WTC11 (cell line): ENCODE measurements around the gene MYH9. TPM values are rescaled to one million over a fixed set of nuclear protein-coding genes. Genes with fewer than 3 reads are reported as not detected.

Experiments
- ATAC-seq: fragments of 200-7000 bp; cut with Tn5 transposase; 2 replicates; pipeline ENCODE4 v1.10.0; 2021; ENCODE audit warnings: mild to moderate bottlenecking, moderate library complexity
- CTCF ChIA-PET: fragments of 300-600 bp; sonication (Branson Sonifier 250); formaldehyde crosslinking; loops from one replicate; lab custom pipeline; 2021; ENCODE audit warnings: antibody characterized with exemption; lab: Charles Lee
- POLR2A ChIA-PET: fragments of 350-600 bp; sonication (Branson Sonifier 250); formaldehyde crosslinking; loops from one replicate; lab custom pipeline; 2021; ENCODE audit warnings: antibody characterized with exemption; lab: Charles Lee
- DNase-seq: peaks from one replicate; pipeline ENCODE4 v3.0.0; 2021; ENCODE audit warnings: low spot score
- H3K27ac Mint-ChIP-seq: 2 replicates; pipeline ENCODE4 v1.8.0; 2021; ENCODE audit warnings: mixed read lengths
- H3K27me3 Mint-ChIP-seq: 2 replicates; pipeline ENCODE4 v1.8.0; 2021; ENCODE audit warnings: low read depth, mild to moderate bottlenecking, moderate library complexity, mixed read lengths
- H3K36me3 Mint-ChIP-seq: 2 replicates; pipeline ENCODE4 v1.8.0; 2021; ENCODE audit warnings: mixed read lengths
- H3K4me1 Mint-ChIP-seq: 2 replicates; pipeline ENCODE4 v1.8.0; 2022; ENCODE audit warnings: mixed read lengths
- H3K4me3 Mint-ChIP-seq: 2 replicates; pipeline ENCODE4 v1.8.0; 2021; ENCODE audit warnings: mild to moderate bottlenecking, moderate library complexity, mixed read lengths
- H3K9me3 Mint-ChIP-seq: 2 replicates; pipeline ENCODE4 v1.8.0; 2021; ENCODE audit warnings: mixed read lengths
- ATF1 ChIP-seq: sonication (generic); formaldehyde crosslinking; IDR thresholded peaks from 2 replicates; pipeline ENCODE4 v1.8.1; 2023; ENCODE audit warnings: mild to moderate bottlenecking, moderate library complexity, missing genetic modification reagents
- ESRRA ChIP-seq: sonication (generic); formaldehyde crosslinking; IDR thresholded peaks from 2 replicates; pipeline ENCODE4 v1.8.1; 2022; ENCODE audit warnings: mild to moderate bottlenecking, missing genetic modification reagents, borderline replicate concordance
- GABPB1 ChIP-seq: sonication (generic); formaldehyde crosslinking; IDR thresholded peaks from 2 replicates; pipeline ENCODE4 v1.8.1; 2023; ENCODE audit warnings: mild to moderate bottlenecking, missing genetic modification reagents
- GTF2I ChIP-seq: fragments of 250-450 bp; sonication (Bioruptor Pico); conservative IDR thresholded peaks from 2 replicates; pipeline ENCODE4 v1.4.0; 2021; ENCODE audit warnings: mild to moderate bottlenecking
- HMGA2 ChIP-seq: fragments of 250-450 bp; sonication (Bioruptor Pico); IDR thresholded peaks from 2 replicates; pipeline ENCODE4 v1.4.0; 2021; ENCODE audit warnings: mild to moderate bottlenecking, moderate library complexity
- IRF1 ChIP-seq: sonication (generic); formaldehyde crosslinking; IDR thresholded peaks from 2 replicates; pipeline ENCODE4 v1.8.0; 2023; ENCODE audit warnings: missing genetic modification reagents
- IRF2 ChIP-seq: sonication (generic); formaldehyde crosslinking; IDR thresholded peaks from 2 replicates; pipeline ENCODE4 v1.8.0; 2022; ENCODE audit warnings: low read depth, missing genetic modification reagents, borderline replicate concordance
- MAX ChIP-seq: sonication (generic); formaldehyde crosslinking; IDR thresholded peaks from 2 replicates; pipeline ENCODE4 v1.8.0; 2022; ENCODE audit warnings: mild to moderate bottlenecking, missing genetic modification reagents
- NFATC4 ChIP-seq: fragments of 250-450 bp; sonication (Bioruptor Pico); IDR thresholded peaks from 2 replicates; pipeline ENCODE4 v1.9.0; 2021; ENCODE audit warnings: mild to moderate bottlenecking
- NFYB ChIP-seq: sonication (generic); formaldehyde crosslinking; conservative IDR thresholded peaks from 2 replicates; pipeline ENCODE4 v1.8.0; 2022; ENCODE audit warnings: low read depth, missing genetic modification reagents
- OVOL2 ChIP-seq: fragments of 250-450 bp; sonication (Bioruptor Pico); IDR thresholded peaks from 2 replicates; pipeline ENCODE4 v1.9.0; 2021; ENCODE audit warnings: mild to moderate bottlenecking, borderline replicate concordance
- PRDM15 ChIP-seq: sonication (generic); formaldehyde crosslinking; IDR thresholded peaks from 2 replicates; pipeline ENCODE4 v1.8.0; 2022; ENCODE audit warnings: missing genetic modification reagents
- PRRX2 ChIP-seq: fragments of 250-450 bp; sonication (Bioruptor Pico); IDR thresholded peaks from 2 replicates; pipeline ENCODE4 v1.8.0; 2021; ENCODE audit warnings: mild to moderate bottlenecking
- TCF7 ChIP-seq: sonication (generic); formaldehyde crosslinking; IDR thresholded peaks from 2 replicates; pipeline ENCODE4 v1.8.0; 2022; ENCODE audit warnings: mild to moderate bottlenecking, low read depth, missing genetic modification reagents, moderate library complexity
- TEAD1 ChIP-seq: sonication (generic); formaldehyde crosslinking; IDR thresholded peaks from 2 replicates; pipeline ENCODE4 v1.8.0; 2022; ENCODE audit warnings: mild to moderate bottlenecking, missing genetic modification reagents
- ZBTB21 ChIP-seq: sonication (generic); formaldehyde crosslinking; IDR thresholded peaks from 2 replicates; pipeline ENCODE4 v1.8.1; 2023; ENCODE audit warnings: mild to moderate bottlenecking, missing genetic modification reagents, borderline replicate concordance
- ZNF219 ChIP-seq: sonication (generic); formaldehyde crosslinking; IDR thresholded peaks from 2 replicates; pipeline ENCODE4 v1.8.0; 2023; ENCODE audit warnings: missing genetic modification reagents, mild to moderate bottlenecking, borderline replicate concordance
- ZNF281 ChIP-seq: sonication (generic); formaldehyde crosslinking; IDR thresholded peaks from 2 replicates; pipeline ENCODE4 v1.8.0; 2023; ENCODE audit warnings: mild to moderate bottlenecking, missing genetic modification reagents
- ZNF416 ChIP-seq: fragments of 250-450 bp; sonication (Bioruptor Pico); IDR thresholded peaks from 2 replicates; pipeline ENCODE4 v1.9.0; 2021; ENCODE audit warnings: mild to moderate bottlenecking, inconsistent platforms
- total RNA-seq: library from RNA; stranded (reverse); gene quantifications from 3 replicates; pipeline ENCODE4 v1.2.3, GENCODE V29; 2021
- TF ChIP-seq, protein P1 (sequence below): sonication (generic); formaldehyde crosslinking; IDR thresholded peaks from 2 replicates; pipeline ENCODE4 v1.8.0; 2022; ENCODE audit warnings: mild to moderate bottlenecking, missing genetic modification reagents
- TF ChIP-seq, protein P2 (sequence below): sonication (generic); formaldehyde crosslinking; IDR thresholded peaks from 2 replicates; pipeline ENCODE4 v1.8.1; 2023; ENCODE audit warnings: mild to moderate bottlenecking, moderate library complexity, missing genetic modification reagents

Gene MYH9
- total RNA-seq, 1 experiment from 2014 or later, result 277 TPM

DNA sequence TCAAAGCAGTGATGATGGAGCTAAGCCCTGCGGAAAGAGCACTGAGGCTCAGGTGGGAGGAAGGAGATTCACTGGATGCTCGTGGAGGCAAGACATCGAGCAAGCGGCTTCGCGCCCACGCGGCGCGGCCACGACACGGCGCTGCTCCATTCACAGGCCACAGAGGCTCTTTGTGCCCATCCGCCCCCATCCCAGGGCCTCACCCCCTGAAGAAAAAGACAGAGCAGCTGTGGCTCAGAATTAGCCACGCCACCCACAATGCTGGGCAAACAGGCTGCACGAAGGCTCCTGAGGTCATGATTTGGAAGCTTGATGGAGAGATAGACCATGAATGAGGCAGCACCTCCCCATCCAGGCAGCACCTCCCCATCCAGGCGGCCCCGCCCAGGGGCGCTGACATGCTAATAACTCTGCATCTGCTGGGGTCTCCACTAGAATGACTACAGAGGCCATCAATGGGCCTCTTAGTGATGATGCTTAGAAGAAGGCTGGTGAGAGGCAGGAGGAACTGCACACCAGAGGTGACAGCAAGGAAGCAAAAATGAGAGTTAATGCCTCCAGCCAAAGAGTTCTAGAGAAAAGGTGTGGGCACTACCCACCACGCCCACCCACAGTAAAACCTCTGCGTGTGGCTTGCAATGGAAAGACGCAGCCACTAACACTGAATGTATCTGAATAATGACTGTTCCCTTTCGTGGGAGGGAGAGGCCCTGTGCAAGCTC, 43.5 kb downstream of the MYH9 start:
- Mint-ChIP-seq H3K36me3 (peaks cover 50% of the 10 kb centered on the region), H3K27me3 (no peaks in the 10 kb centered on the region), H3K4me3 (no peak overlapping the region), H3K9me3 (no peaks in the 10 kb centered on the region), H3K4me1 (peaks cover 33% of the 10 kb centered on the region), H3K27ac (peak overlapping the region; percentile 84)
- TF ChIP-seq ZBTB21 (CRISPR knock-in tag) (no peak), TCF7 (CRISPR knock-in tag) (no peak), ATF1 (CRISPR knock-in tag) (no peak), ESRRA (CRISPR knock-in tag) (no peak), IRF2 (CRISPR knock-in tag) (no peak), PRDM15 (CRISPR knock-in tag) (no peak), ZNF281 (no peak), PRRX2 (CRISPR knock-in tag) (no peak)
- ATAC-seq (peak; percentile 35), DNase-seq (no peak)
- CTCF ChIA-PET, result interaction anchor here (1.0 to 1.9 kb wide), 4 partner anchors 10 to 126 kb away, joined by 3 to 7 read pairs (median 6); no protein-coding TSS in a partner anchor
- POLR2A ChIA-PET, result interaction anchor here (0.9 kb wide), 1 partner anchor 14 kb away, joined by 3 read pairs; no protein-coding TSS in a partner anchor

DNA sequence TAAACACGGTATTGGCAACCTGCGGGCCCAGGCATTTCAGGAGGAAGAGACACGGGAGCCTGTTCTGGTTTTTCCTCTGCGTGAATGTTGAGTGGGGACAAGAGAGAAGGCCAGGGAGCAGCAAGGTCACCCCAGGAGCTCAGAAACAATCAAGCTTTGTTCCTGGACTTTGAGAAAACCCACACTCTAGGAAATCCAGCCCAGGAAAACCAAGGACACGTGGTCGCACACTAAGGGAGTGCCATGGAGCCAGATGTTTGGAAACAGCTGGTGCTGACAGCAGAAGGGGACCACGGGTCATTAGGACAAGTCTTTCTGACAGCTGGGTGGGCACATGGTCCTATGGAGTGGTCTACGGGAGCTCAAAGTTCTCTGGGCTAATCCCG, 44.1 kb downstream of the MYH9 start:
- TF ChIP-seq IRF1 (CRISPR knock-in tag), result no peak
- TF ChIP-seq GABPB1 (CRISPR knock-in tag), result peak; percentile 39; the same call in 1 of the 2 replicates
- TF ChIP-seq, all 79 proteins: peak for 1
- no peak for DNase-seq
- H3K27ac Mint-ChIP-seq, result peak overlapping the region; percentile 84
- ChIA-PET CTCF (interaction anchor here (1.0 to 1.9 kb wide), 4 partner anchors 10 to 127 kb away, joined by 3 to 7 read pairs (median 6); no protein-coding TSS in a partner anchor), POLR2A (interaction anchor here (0.9 to 1.0 kb wide), 2 partner anchors 14 to 43 kb away, joined by 3 read pairs; no protein-coding TSS in a partner anchor)
- no peaks in the 10 kb centered on the region for H3K27me3 Mint-ChIP-seq
- no peak overlapping the region for H3K4me3 Mint-ChIP-seq
- peaks cover 33% of the 10 kb centered on the region for H3K4me1 Mint-ChIP-seq
- H3K9me3 Mint-ChIP-seq, result no peaks in the 10 kb centered on the region
- ATAC-seq, result no peak
- H3K36me3 Mint-ChIP-seq, result peaks cover 50% of the 10 kb centered on the region

- ATAC-seq (no peak), DNase-seq (no peak)
- Mint-ChIP-seq H3K4me3 (no peak overlapping the region), H3K4me1 (peaks cover 33% of the 10 kb centered on the region), H3K27me3 (no peaks in the 10 kb centered on the region), H3K27ac (peak overlapping the region; percentile 84), H3K9me3 (no peaks in the 10 kb centered on the region), H3K36me3 (peaks cover 52% of the 10 kb centered on the region)
- ChIA-PET POLR2A (interaction anchor here (0.9 to 1.0 kb wide), 2 partner anchors 13 to 44 kb away, joined by 3 read pairs; no protein-coding TSS in a partner anchor), CTCF (interaction anchor here (1.0 to 1.9 kb wide), 3 partner anchors 9 to 127 kb away, joined by 6 to 7 read pairs (median 7); no protein-coding TSS in a partner anchor)
- TF ChIP-seq NFYB (no peak), MAX (CRISPR knock-in tag) (no peak), ZNF219 (CRISPR knock-in tag) (no peak), HMGA2 (CRISPR knock-in tag) (no peak), GTF2I (CRISPR knock-in tag) (no peak), ZNF416 (CRISPR knock-in tag) (no peak), TEAD1 (CRISPR knock-in tag) (no peak), OVOL2 (CRISPR knock-in tag) (no peak), NFATC4 (CRISPR knock-in tag) (no peak)
- TF ChIP-seq, protein P1, sequence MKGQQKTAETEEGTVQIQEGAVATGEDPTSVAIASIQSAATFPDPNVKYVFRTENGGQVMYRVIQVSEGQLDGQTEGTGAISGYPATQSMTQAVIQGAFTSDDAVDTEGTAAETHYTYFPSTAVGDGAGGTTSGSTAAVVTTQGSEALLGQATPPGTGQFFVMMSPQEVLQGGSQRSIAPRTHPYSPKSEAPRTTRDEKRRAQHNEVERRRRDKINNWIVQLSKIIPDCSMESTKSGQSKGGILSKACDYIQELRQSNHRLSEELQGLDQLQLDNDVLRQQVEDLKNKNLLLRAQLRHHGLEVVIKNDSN (CRISPR knock-in tag), result no peak
- TF ChIP-seq, protein P2, sequence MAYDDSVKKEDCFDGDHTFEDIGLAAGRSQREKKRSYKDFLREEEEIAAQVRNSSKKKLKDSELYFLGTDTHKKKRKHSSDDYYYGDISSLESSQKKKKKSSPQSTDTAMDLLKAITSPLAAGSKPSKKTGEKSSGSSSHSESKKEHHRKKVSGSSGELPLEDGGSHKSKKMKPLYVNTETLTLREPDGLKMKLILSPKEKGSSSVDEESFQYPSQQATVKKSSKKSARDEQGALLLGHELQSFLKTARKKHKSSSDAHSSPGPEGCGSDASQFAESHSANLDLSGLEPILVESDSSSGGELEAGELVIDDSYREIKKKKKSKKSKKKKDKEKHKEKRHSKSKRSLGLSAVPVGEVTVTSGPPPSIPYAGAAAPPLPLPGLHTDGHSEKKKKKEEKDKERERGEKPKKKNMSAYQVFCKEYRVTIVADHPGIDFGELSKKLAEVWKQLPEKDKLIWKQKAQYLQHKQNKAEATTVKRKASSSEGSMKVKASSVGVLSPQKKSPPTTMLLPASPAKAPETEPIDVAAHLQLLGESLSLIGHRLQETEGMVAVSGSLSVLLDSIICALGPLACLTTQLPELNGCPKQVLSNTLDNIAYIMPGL (CRISPR knock-in tag), result no peak
Observed at GRCh38 chr22:36343070-36343719, 44.6 kb downstream of the MYH9 start.
